HEK293 (cell line): ENCODE measurements around the gene FADS6.

Source experiments
- CTCF ChIA-PET: fragments of 350-600 bp; formaldehyde crosslinking; extraction: SDS; loops from one replicate; lab custom pipeline; 2021; ENCODE audit warnings: antibody characterized with exemption; lab: Yijun Ruan, JAX
- POLR2A ChIA-PET: fragments of 300-600 bp; formaldehyde crosslinking; extraction: SDS; loops from one replicate; lab custom pipeline; 2020; ENCODE audit warnings: antibody characterized with exemption, inconsistent platforms; lab: Yijun Ruan, JAX
- H3K27ac ChIP-seq: fragments of 200-500 bp; sonication (Bioruptor generic); 2 replicates; pipeline ENCODE4 v1.5.1; 2014; ENCODE audit warnings: low read depth, low read length, control low read depth, inconsistent platforms; ENCODE audit errors: extremely low read depth
- H3K36me3 ChIP-seq, 2 experiments: fragments of 200-500 bp in 1 of 2; sonication (Bioruptor generic) in 1 of 2; 1 replicate in 1 of 2; 2 replicates in 1 of 2; pipeline ENCODE4 v1.5.1; 2014 to 2017; ENCODE audit warnings: inconsistent platforms in 2 of 2, low read length in 2 of 2; ENCODE audit not compliant: control insufficient read depth in 2 of 2, insufficient read depth in 1 of 2
- H3K4me1 ChIP-seq: fragments of 200-500 bp; sonication (Bioruptor generic); 2 replicates; pipeline ENCODE4 v1.5.1; 2014; ENCODE audit warnings: mild to moderate bottlenecking, low read length, inconsistent platforms; ENCODE audit not compliant: control insufficient read depth, insufficient read depth
- H3K4me3 ChIP-seq: 2 replicates; pipeline ENCODE4 v1.5.1; 2011; ENCODE audit warnings: low read depth, mild to moderate bottlenecking, control low read depth, low read length, moderate library complexity
- H3K9me3 ChIP-seq: fragments of 200-500 bp; sonication (Bioruptor generic); 2 replicates; pipeline ENCODE4 v1.5.1; 2014; ENCODE audit warnings: low read depth, low read length, inconsistent platforms; ENCODE audit not compliant: control insufficient read depth, insufficient read depth
- HOXA7 ChIP-seq: sonication (generic); formaldehyde crosslinking; IDR thresholded peaks from 2 replicates; pipeline ENCODE4 v1.8.1; 2022; ENCODE audit warnings: missing genetic modification reagents, borderline replicate concordance
- ZFP69B ChIP-seq: fragments of 450-650 bp; formaldehyde crosslinking; IDR thresholded peaks from 2 replicates; pipeline ENCODE4 v1.5.1; 2016; ENCODE audit warnings: missing biosample characterization, missing genetic modification characterization
- ZNF239 ChIP-seq: fragments of 450-650 bp; formaldehyde crosslinking; IDR thresholded peaks from 2 replicates; pipeline ENCODE4 v1.5.1; 2016; ENCODE audit warnings: missing biosample characterization, missing genetic modification characterization
- ZNF394 ChIP-seq: fragments of 450-650 bp; formaldehyde crosslinking; IDR thresholded peaks from 2 replicates; pipeline ENCODE4 v1.5.1; 2016; ENCODE audit warnings: missing biosample characterization, missing genetic modification characterization, mild to moderate bottlenecking, moderate library complexity, borderline replicate concordance
- ZNF510 ChIP-seq: fragments of 450-650 bp; formaldehyde crosslinking; IDR thresholded peaks from 2 replicates; pipeline ENCODE4 v1.5.1; 2018; ENCODE audit warnings: mild to moderate bottlenecking, missing genetic modification characterization, missing biosample characterization; ENCODE audit not compliant: insufficient replicate concordance
- ZNF701 ChIP-seq: fragments of 450-650 bp; formaldehyde crosslinking; IDR thresholded peaks from 2 replicates; pipeline ENCODE4 v1.5.1; 2016; ENCODE audit warnings: missing biosample characterization, missing genetic modification characterization
- ZNF76 ChIP-seq: fragments of 450-650 bp; formaldehyde crosslinking; IDR thresholded peaks from 2 replicates; pipeline ENCODE4; 2016; ENCODE audit warnings: low read depth, missing biosample characterization, missing genetic modification characterization, borderline replicate concordance
- ZNF843 ChIP-seq: fragments of 450-650 bp; formaldehyde crosslinking; IDR thresholded peaks from 2 replicates; pipeline ENCODE4 v1.5.1; 2016; ENCODE audit warnings: missing biosample characterization, missing genetic modification characterization
- TF ChIP-seq, protein P1 (sequence below): IDR thresholded peaks from 2 replicates; pipeline ENCODE4 v1.6.1; 2011; ENCODE audit warnings: mild to moderate bottlenecking, low read depth, low read length, borderline replicate concordance
- TF ChIP-seq, protein P2 (sequence below): fragments of 450-650 bp; formaldehyde crosslinking; IDR thresholded peaks from 2 replicates; pipeline ENCODE4 v1.5.1; 2016; ENCODE audit warnings: missing biosample characterization, missing genetic modification characterization, borderline replicate concordance

FADS6 gene

DNA sequence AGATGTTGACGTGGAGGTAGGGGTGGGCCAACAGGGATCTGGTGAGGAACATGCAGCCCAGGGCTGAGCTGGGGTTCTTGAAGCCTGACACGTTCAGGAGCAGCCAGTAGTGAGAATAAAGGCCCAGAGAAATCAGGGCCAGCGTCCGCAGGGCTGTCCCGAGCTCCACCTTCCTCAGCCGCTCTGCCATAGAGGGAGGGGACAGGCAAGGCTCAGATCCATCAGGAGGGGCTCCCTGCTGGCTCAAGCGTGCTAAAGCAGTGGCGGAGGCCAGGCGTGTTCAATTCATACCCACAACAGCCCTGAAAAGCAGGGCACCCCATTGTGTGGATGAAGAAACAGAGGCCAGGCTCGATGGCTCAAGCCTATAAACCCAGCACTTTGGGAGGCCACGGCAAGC lies 12.4 kb downstream of the FADS6 start:
- ChIA-PET POLR2A (interaction anchor here (0.7 to 2.1 kb wide), 3 partner anchors 8 to 210 kb away, joined by 3 to 9 read pairs (median 4); partner anchors contain the start of gene FDXR), CTCF (interaction anchor here (1.1 kb wide), 2 partner anchors 19 to 77 kb away, joined by 4 to 5 read pairs; no protein-coding TSS in a partner anchor)
- H3K27ac ChIP-seq = no peak overlapping the region
- H3K4me3 ChIP-seq = no peak overlapping the region
- no peaks in the 10 kb centered on the region for H3K36me3 ChIP-seq
- H3K9me3 ChIP-seq = no peaks in the 10 kb centered on the region
- TF ChIP-seq ZNF394 (tag by site-specific recombination) (no peak), ZNF843 (tag by site-specific recombination) (no peak), ZFP69B (tag by site-specific recombination) (no peak), ZNF510 (no peak), HOXA7 (CRISPR knock-in tag) (no peak)
- TF ChIP-seq, all 188 proteins: peak for 0
- H3K4me1 ChIP-seq = no peaks in the 10 kb centered on the region; the same call in 1 of the 2 replicates

DNA sequence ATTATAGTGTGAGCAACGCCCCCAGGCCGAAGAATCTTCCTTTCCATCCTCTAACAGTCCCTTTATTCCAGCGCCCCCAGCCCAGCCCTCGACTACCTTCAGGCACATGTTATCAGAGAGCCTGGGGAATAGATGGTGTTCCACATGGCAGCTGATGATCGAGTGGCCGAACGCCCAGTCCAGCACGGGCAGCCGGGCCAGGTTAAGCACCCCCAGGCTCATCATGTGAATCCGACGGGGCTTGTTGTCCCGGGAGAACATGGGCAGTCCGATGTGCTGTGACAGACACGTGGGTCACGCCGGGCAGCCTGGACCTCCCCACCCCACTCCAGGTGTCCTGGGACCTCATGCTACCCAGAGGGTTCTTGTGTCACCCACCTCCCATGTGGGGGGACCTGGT lies 14.1 kb downstream of the FADS6 start:
- H3K27ac ChIP-seq = no peak overlapping the region
- H3K9me3 ChIP-seq = no peaks in the 10 kb centered on the region
- ChIA-PET POLR2A (interaction anchor here (0.5 to 1.1 kb wide), 2 partner anchors 27 to 140 kb away, joined by 4 to 5 read pairs; no protein-coding TSS in a partner anchor), CTCF (interaction anchor here (1.0 to 1.5 kb wide), 4 partner anchors 14 to 88 kb away, joined by 3 to 5 read pairs (median 4); no protein-coding TSS in a partner anchor)
- TF ChIP-seq, protein P1, sequence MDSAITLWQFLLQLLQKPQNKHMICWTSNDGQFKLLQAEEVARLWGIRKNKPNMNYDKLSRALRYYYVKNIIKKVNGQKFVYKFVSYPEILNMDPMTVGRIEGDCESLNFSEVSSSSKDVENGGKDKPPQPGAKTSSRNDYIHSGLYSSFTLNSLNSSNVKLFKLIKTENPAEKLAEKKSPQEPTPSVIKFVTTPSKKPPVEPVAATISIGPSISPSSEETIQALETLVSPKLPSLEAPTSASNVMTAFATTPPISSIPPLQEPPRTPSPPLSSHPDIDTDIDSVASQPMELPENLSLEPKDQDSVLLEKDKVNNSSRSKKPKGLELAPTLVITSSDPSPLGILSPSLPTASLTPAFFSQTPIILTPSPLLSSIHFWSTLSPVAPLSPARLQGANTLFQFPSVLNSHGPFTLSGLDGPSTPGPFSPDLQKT = no peak
- no peak for TF ChIP-seq ZNF239 (tag by site-specific recombination)
- TF ChIP-seq ZNF701 (tag by site-specific recombination) = no peak
- H3K36me3 ChIP-seq = no peaks in the 10 kb centered on the region
- no peaks in the 10 kb centered on the region; the same call in 1 of the 2 replicates for H3K4me1 ChIP-seq
- no peak overlapping the region for H3K4me3 ChIP-seq

DNA sequence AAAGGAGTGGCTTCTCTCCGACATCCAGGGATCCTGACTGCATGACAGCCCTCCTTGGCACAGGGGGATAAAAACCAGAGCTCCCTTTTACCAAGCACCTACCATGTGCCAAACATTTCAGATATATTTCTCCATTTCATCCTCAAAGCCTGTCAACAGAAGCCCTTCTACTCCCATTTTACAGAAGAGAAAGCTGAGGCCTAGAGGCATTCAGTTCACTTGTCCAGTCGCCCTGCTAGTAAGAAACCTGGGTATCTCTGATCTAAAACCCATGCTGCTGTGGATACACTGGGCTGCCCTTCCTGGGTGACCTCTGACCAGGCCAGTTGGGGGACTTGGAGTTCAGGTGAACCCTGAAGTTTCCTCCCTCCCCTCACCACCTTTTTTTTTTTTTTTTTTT lies 14.8 kb downstream of the FADS6 start:
- POLR2A ChIA-PET = interaction anchor here (0.6 to 1.2 kb wide), 4 partner anchors 26 to 94 kb away, joined by 3 to 5 read pairs (median 3); partner anchors contain the start of genes HID1 and OTOP2
- Histone ChIP-seq H3K27ac (no peak overlapping the region), H3K4me1 (peaks cover 4% of the 10 kb centered on the region; the same call in 1 of the 2 replicates), H3K36me3 (no peaks in the 10 kb centered on the region), H3K4me3 (no peak overlapping the region), H3K9me3 (no peaks in the 10 kb centered on the region)
- TF ChIP-seq, protein P2, sequence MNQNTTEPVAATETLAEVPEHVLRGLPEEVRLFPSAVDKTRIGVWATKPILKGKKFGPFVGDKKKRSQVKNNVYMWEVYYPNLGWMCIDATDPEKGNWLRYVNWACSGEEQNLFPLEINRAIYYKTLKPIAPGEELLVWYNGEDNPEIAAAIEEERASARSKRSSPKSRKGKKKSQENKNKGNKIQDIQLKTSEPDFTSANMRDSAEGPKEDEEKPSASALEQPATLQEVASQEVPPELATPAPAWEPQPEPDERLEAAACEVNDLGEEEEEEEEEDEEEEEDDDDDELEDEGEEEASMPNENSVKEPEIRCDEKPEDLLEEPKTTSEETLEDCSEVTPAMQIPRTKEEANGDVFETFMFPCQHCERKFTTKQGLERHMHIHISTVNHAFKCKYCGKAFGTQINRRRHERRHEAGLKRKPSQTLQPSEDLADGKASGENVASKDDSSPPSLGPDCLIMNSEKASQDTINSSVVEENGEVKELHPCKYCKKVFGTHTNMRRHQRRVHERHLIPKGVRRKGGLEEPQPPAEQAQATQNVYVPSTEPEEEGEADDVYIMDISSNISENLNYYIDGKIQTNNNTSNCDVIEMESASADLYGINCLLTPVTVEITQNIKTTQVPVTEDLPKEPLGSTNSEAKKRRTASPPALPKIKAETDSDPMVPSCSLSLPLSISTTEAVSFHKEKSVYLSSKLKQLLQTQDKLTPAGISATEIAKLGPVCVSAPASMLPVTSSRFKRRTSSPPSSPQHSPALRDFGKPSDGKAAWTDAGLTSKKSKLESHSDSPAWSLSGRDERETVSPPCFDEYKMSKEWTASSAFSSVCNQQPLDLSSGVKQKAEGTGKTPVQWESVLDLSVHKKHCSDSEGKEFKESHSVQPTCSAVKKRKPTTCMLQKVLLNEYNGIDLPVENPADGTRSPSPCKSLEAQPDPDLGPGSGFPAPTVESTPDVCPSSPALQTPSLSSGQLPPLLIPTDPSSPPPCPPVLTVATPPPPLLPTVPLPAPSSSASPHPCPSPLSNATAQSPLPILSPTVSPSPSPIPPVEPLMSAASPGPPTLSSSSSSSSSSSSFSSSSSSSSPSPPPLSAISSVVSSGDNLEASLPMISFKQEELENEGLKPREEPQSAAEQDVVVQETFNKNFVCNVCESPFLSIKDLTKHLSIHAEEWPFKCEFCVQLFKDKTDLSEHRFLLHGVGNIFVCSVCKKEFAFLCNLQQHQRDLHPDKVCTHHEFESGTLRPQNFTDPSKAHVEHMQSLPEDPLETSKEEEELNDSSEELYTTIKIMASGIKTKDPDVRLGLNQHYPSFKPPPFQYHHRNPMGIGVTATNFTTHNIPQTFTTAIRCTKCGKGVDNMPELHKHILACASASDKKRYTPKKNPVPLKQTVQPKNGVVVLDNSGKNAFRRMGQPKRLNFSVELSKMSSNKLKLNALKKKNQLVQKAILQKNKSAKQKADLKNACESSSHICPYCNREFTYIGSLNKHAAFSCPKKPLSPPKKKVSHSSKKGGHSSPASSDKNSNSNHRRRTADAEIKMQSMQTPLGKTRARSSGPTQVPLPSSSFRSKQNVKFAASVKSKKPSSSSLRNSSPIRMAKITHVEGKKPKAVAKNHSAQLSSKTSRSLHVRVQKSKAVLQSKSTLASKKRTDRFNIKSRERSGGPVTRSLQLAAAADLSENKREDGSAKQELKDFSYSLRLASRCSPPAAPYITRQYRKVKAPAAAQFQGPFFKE (tag by site-specific recombination) = no peak
- no peak for TF ChIP-seq ZNF76 (tag by site-specific recombination)
- CTCF ChIA-PET = interaction anchor here (0.6 to 1.6 kb wide), 3 partner anchors 16 to 87 kb away, joined by 3 to 14 read pairs (median 3); no protein-coding TSS in a partner anchor
